Measurements from ENCODE around the gene TFAP2E. TPM values are rescaled to one million over a fixed set of nuclear protein-coding genes. Genes with fewer than 3 reads are reported as not detected.

The TFAP2E gene
- total RNA-seq, 6 donors from 2014 or later = 1.1 to 7.3 (median 2.0) TPM

GRCh38 chr1:35557611-35558373, 15.3 kb upstream of the TFAP2E start, which contains the start of gene NCDN:
TSS of gene NCDN (plus strand) at chr1:35557799. CDS start at chr1:35558191, 392 bp downstream.
- TF ChIP-seq POLR2AphosphoS5 (IDR thresholded peaks at IDR 0.05) (no peak), CTCF (IDR thresholded peaks at IDR 0.05) (peak in 2 of 6 experiments; percentile 5 to 9)
- DNase-seq = peak; percentile 96
- Histone ChIP-seq H3K27me3 (no peaks in the 10 kb centered on the region), H3K4me3 (peak within 1 kb of the TSS; percentile 76 to 98 (median 92)), H3K9me3 (no peaks in the 10 kb centered on the region), H3K4me1 (peaks cover 40 to 62% (median 44%) of the 10 kb centered on the region in 4 donors), H3K27ac (peak within 1 kb of the TSS; percentile 94 to 99 (median 96)), H3K36me3 (peaks cover 0 to 24% (median 6%) of the 10 kb centered on the region in 4 donors)
- ATAC-seq (ENCODE audit: low FRiP score in 2 of 2) = peak; percentile 97 to 98
- 1% methylated on average over 51 to 54 of the region's 58 CpGs for WGBS, 2 donors

GRCh38 chr1:35558374-35559316, 14.5 kb upstream of the TFAP2E start:
- peaks cover 0 to 24% (median 5%) of the 10 kb centered on the region in 4 donors for H3K36me3 ChIP-seq
- ATAC-seq (ENCODE audit: low FRiP score in 2 of 2) (peak in 1 of 2 donors; percentile 8), DNase-seq (peak in 1 of 2 donors; percentile 57)
- H3K27ac ChIP-seq = peak overlapping the region; percentile 94 to 99 (median 96)
- peaks cover 39 to 58% (median 41%) of the 10 kb centered on the region in 4 donors for H3K4me1 ChIP-seq
- TF ChIP-seq CTCF (IDR thresholded peaks at IDR 0.05) (no peak), POLR2AphosphoS5 (IDR thresholded peaks at IDR 0.05) (no peak), POLR2A (IDR thresholded peaks at IDR 0.05) (no peak), EP300 (IDR thresholded peaks at IDR 0.05) (no peak)
- H3K27me3 ChIP-seq = no peaks in the 10 kb centered on the region
- WGBS, 2 donors = 34 to 38% methylated on average over 23 to 26 of the region's 26 CpGs
- H3K9me3 ChIP-seq = no peaks in the 10 kb centered on the region
- peak overlapping the region; percentile 76 to 98 (median 92) for H3K4me3 ChIP-seq

- no peak for ATAC-seq (ENCODE audit: low FRiP score in 2 of 2)
- TF ChIP-seq CTCF (IDR thresholded peaks at IDR 0.05) = no peak
- TF ChIP-seq POLR2AphosphoS5 (IDR thresholded peaks at IDR 0.05) = no peak
- TF ChIP-seq EP300 (IDR thresholded peaks at IDR 0.05) = no peak
- Histone ChIP-seq H3K4me1 (peaks cover 31 to 53% (median 33%) of the 10 kb centered on the region in 4 donors), H3K27ac (no peak overlapping the region), H3K9me3 (no peaks in the 10 kb centered on the region), H3K27me3 (no peaks in the 10 kb centered on the region), H3K36me3 (peaks cover 0 to 29% (median 7%) of the 10 kb centered on the region in 4 donors), H3K4me3 (no peak overlapping the region)
- DNase-seq = no peak
- 78 to 91% methylated on average over 6 to 7 of the region's 7 CpGs for WGBS, 2 donors
These were observed 13.7 kb upstream of the TFAP2E start for GRCh38 chr1:35559317-35559944.

GRCh38 chr1:35560256-35561225, 12.6 kb upstream of the TFAP2E start:
- DNase-seq (peak in 1 of 2 donors; percentile 84), ATAC-seq (ENCODE audit: low FRiP score in 2 of 2) (no peak)
- no peak for TF ChIP-seq CTCF (IDR thresholded peaks at IDR 0.05)
- TF ChIP-seq POLR2A (IDR thresholded peaks at IDR 0.05) = no peak
- no peak for TF ChIP-seq POLR2AphosphoS5 (IDR thresholded peaks at IDR 0.05)
- TF ChIP-seq EP300 (IDR thresholded peaks at IDR 0.05) = no peak
- no peaks in the 10 kb centered on the region for H3K9me3 ChIP-seq
- H3K4me1 ChIP-seq = peaks cover 21 to 46% (median 22%) of the 10 kb centered on the region in 4 donors
- H3K4me3 ChIP-seq = no peak overlapping the region
- peaks cover 0 to 35% (median 10%) of the 10 kb centered on the region in 4 donors for H3K36me3 ChIP-seq
- WGBS, 2 donors = 61 to 69% methylated on average over 10 to 41 of the region's 44 CpGs
- no peaks in the 10 kb centered on the region for H3K27me3 ChIP-seq
- H3K27ac ChIP-seq = no peak overlapping the region

Data from upper lobe of left lung (tissue), 6 donors.